Ovary (tissue), 3 donors: ENCODE results near the gene RBM5.

Experiments
- CTCF ChIP-seq, 3 donors: fragments of 450-650 bp in 2 of 3; fragments of 200-600 bp in 1 of 3; IDR thresholded peaks; one replicate each; pipeline versions ENCODE4 v1.5.1 to v1.8.0; 2016 to 2022; ENCODE audit warnings: antibody characterized with exemption in 3 of 3, mild to moderate bottlenecking in 1 of 3
- EP300 ChIP-seq: sonication (generic); formaldehyde crosslinking; IDR thresholded peaks from one replicate; pipeline ENCODE4 v1.6.1; 2017; ENCODE audit warnings: antibody characterized with exemption
- POLR2A ChIP-seq: fragments of 450-650 bp; IDR thresholded peaks from one replicate; pipeline ENCODE4 v1.6.1; 2017; ENCODE audit warnings: antibody characterized with exemption, mild to moderate bottlenecking, moderate library complexity
- donor health status: DM: no; HTN: no; CAD: no.

- TF ChIP-seq CTCF (IDR thresholded peaks at IDR 0.05) (no peak), POLR2A (no peak), EP300 (no peak)
Measured at GRCh38 chr3:50136714-50137405, 48.1 kb downstream of the RBM5 start.
